Stimulated activated naive CD8-positive, alpha-beta T cell treated with anti-CD3 and anti-CD28 coated beads, Interleukin-15, Interleukin-2, amounts not matched to agents 100 ng/mL and 50 ng/mL, for 24 hours (primary cell): ENCODE results near the gene PAXX.

Experiments
- H3K27ac Mint-ChIP-seq: one replicate; pipeline ENCODE4 v1.8.0; 2021; ENCODE audit warnings: mild to moderate bottlenecking, mixed read lengths
- H3K27me3 Mint-ChIP-seq: one replicate; pipeline ENCODE4 v1.8.0; 2021; ENCODE audit warnings: mixed read lengths
- H3K36me3 Mint-ChIP-seq: one replicate; pipeline ENCODE4 v1.8.0; 2021; ENCODE audit warnings: low read depth, mixed read lengths
- H3K4me1 Mint-ChIP-seq: one replicate; pipeline ENCODE4 v1.8.0; 2021; ENCODE audit warnings: low read depth, mixed read lengths
- H3K4me3 Mint-ChIP-seq: one replicate; pipeline ENCODE4 v1.8.0; 2021; ENCODE audit warnings: mild to moderate bottlenecking, mixed read lengths
- H3K9me3 Mint-ChIP-seq: one replicate; pipeline ENCODE4 v1.8.0; 2021; ENCODE audit warnings: mixed read lengths

PAXX gene

DNA sequence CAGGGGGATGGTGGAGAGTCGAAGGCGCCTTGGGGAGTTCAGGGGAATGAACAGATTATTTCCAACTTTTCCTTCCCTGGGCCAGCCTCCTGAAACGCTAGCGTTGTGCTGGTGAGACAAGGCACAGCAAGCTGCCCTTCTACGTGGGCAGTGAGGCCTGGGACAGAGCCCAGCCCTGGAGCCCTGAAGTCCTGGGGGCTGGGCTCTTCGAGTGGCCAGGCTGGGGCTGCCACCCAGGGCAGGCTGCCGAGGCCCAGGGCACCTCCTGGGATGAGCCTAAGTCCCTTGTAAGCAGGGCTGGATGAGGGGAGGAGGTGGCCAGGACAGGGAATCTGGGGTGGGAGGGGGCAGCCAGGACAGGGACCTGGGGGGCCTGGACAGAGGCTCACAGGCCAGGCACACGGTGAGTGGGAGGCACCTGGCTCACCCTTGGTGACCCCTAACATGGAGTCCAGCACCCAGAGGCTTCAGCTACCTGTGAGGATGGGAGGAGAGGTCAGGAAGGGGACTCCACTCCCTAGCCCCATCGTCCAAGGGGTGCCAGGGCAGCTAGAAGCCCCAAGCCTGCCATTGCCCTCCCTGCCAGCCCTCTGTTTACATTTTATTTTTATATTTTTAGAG lies 41.5 kb upstream of the PAXX start:
- Mint-ChIP-seq H3K9me3 (no peaks in the 10 kb centered on the region), H3K27ac (peak overlapping the region; percentile 79), H3K36me3 (no peaks in the 10 kb centered on the region), H3K4me1 (peaks cover 3% of the 10 kb centered on the region), H3K27me3 (no peaks in the 10 kb centered on the region), H3K4me3 (peak overlapping the region; percentile 77)

DNA sequence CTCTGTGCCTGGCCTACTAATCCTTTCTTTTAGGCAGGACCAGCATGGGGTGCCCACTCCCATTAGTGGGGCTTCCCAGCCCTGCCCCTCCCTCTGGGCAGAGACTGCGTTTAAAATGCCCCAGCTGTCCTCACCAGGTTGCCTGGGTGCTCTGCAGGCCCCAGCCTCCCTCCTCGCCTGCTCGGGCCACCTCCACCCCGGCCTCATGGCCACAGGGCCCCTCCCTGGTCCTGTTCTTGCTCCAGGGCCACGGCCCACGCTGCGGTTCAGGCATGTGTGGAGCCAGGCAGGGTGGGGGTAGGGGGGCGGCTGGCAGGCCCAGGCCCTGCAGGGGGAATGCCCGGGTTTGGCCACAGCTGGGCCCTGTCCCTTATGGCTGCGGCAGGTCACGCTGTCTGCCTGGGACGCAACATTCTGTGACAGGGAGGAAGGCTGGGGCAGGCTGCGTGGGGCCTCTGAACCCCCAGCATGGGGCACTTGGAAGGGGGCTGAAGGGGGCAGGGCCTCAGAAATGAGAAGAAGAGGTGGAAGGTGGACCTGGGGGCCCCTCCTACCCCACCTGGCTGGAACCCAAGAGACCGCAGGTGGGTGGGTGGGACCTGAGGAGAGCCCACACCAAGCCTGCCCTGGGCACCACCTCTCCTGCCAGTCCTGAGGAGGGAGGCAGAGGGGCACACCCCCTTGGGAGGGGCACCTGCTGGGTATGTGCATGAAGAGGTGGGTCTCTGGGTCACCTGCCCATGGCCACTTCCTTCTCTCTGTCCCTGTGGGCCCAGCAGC lies 40.5 kb upstream of the PAXX start, which contains the start of gene LCN12:
LCN12 (plus strand) TSS at position 733 of the 780 bp plus-strand sequence. CDS start 55 bp downstream, outside the sequence.
- H3K4me1 Mint-ChIP-seq: peaks cover 3% of the 10 kb centered on the region
- H3K27me3 Mint-ChIP-seq: no peaks in the 10 kb centered on the region
- no peak within 1 kb of the TSS for H3K4me3 Mint-ChIP-seq
- H3K9me3 Mint-ChIP-seq: peaks cover 7% of the 10 kb centered on the region
- H3K27ac Mint-ChIP-seq: no peak within 1 kb of the TSS
- H3K36me3 Mint-ChIP-seq: no peaks in the 10 kb centered on the region

DNA sequence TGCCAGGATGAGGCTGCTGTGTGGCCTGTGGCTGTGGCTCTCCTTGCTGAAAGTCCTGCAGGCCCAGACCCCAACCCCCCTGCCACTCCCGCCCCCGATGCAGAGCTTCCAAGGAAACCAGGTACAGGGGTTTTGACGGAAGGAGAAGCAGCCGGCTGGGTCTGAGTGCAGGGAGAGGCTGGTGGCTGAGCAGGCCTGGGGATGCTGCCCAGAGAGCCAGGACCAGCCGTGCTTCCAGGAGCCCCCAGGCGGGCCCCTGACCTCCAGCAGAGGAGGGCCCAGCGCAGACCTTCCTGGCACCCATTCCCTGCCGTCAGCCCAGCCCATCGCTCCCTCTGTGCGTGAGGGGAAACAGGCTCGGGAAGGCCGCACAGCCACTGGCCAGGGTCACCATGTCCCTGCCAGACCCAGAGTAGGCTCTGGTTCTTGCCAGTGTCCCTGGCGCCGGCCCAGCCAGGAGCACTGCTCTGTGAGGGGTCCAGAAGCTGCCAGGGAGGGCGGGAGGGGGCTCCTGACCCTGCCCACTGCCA lies 39.8 kb upstream of the PAXX start:
- H3K9me3 Mint-ChIP-seq: peaks cover 8% of the 10 kb centered on the region
- H3K27me3 Mint-ChIP-seq: no peaks in the 10 kb centered on the region
- H3K27ac Mint-ChIP-seq: no peak overlapping the region
- no peak overlapping the region for H3K4me3 Mint-ChIP-seq
- no peaks in the 10 kb centered on the region for H3K36me3 Mint-ChIP-seq
- H3K4me1 Mint-ChIP-seq: peaks cover 3% of the 10 kb centered on the region

- H3K4me3 Mint-ChIP-seq: no peak overlapping the region
- H3K4me1 Mint-ChIP-seq: peaks cover 3% of the 10 kb centered on the region
- no peaks in the 10 kb centered on the region for H3K36me3 Mint-ChIP-seq
- no peaks in the 10 kb centered on the region for H3K27me3 Mint-ChIP-seq
- no peak overlapping the region for H3K27ac Mint-ChIP-seq
- H3K9me3 Mint-ChIP-seq: peaks cover 8% of the 10 kb centered on the region
Observed at GRCh38 chr9:136952876-136953770, 39.1 kb upstream of the PAXX start.

DNA sequence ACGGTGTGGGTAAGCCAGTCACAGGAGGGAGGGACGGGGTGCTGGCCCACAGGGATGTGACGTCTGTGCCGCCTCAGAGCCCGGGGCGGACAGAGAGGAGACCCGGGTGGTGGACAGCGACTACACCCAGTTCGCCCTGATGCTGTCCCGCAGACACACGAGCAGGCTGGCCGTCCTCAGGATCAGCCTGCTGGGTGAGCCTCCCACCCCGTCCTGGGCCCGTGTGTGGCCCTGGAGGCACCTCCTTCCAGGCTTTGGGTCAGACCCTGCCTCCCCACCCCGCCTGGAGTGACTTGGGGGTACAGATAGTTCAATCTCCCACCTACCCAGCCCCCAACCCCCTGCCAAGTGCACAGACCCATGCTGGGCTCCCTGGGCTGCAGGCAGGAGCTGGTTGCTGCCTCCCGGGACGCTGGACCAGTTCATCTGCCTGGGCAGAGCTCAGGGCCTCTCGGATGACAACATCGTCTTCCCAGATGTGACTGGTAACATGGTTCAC lies 38.4 kb upstream of the PAXX start:
- Mint-ChIP-seq H3K27me3 (no peaks in the 10 kb centered on the region), H3K36me3 (no peaks in the 10 kb centered on the region), H3K9me3 (peaks cover 8% of the 10 kb centered on the region), H3K4me3 (no peak overlapping the region), H3K4me1 (peaks cover 3% of the 10 kb centered on the region), H3K27ac (no peak overlapping the region)

GRCh38 chr9:136954270-136955083 lies 37.7 kb upstream of the PAXX start:
- Mint-ChIP-seq H3K9me3 (peaks cover 8% of the 10 kb centered on the region), H3K36me3 (no peaks in the 10 kb centered on the region), H3K4me3 (no peak overlapping the region), H3K27me3 (no peaks in the 10 kb centered on the region), H3K27ac (no peak overlapping the region), H3K4me1 (peaks cover 3% of the 10 kb centered on the region)

DNA sequence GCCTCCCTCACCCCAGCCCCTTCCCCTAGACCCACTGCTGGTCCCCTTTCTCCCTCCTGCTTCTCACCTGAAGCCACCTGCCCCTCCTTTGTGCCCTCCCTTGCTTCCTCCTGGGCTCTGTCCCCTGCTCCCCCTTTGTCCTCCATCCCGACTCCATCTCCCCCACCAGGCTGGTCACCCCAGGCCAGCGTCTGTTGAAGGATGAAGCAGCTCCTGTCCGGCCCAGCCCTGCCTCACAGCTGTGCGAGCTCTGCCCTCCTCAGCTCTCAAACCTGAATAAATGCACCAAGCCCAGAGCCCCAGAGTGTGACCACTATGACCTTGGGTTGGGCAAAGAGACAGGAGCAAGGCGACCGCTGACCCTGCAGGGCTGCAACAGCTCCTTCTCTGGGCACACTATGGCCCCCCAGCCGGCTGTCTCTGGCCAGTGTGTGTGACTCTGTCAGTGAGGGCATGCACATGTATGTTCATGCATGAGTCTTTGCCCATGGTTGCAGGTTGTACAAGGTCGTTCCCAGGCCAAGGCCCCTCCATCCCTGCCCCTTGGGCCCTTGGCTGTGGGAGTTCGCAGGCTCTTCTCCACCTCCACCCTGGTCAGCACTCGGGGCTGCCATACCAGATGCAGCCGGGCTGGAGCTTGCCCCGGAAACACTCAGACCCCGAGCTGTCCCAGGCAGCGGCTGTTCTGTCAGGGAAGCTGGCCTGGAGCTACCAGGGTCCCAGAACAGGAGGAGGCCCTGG lies 36.9 kb upstream of the PAXX start:
- Mint-ChIP-seq H3K36me3 (no peaks in the 10 kb centered on the region), H3K27ac (no peak overlapping the region), H3K4me3 (no peak overlapping the region), H3K27me3 (no peaks in the 10 kb centered on the region), H3K9me3 (peaks cover 8% of the 10 kb centered on the region), H3K4me1 (peaks cover 5% of the 10 kb centered on the region)

GRCh38 chr9:136955943-136956335 lies 36.3 kb upstream of the PAXX start:
- Mint-ChIP-seq H3K4me1 (peaks cover 7% of the 10 kb centered on the region), H3K27ac (no peak overlapping the region), H3K4me3 (no peak overlapping the region), H3K9me3 (peaks cover 8% of the 10 kb centered on the region), H3K27me3 (no peaks in the 10 kb centered on the region), H3K36me3 (no peaks in the 10 kb centered on the region)

GRCh38 chr9:136956604-136957003 lies 35.6 kb upstream of the PAXX start:
- H3K4me1 Mint-ChIP-seq: peaks cover 7% of the 10 kb centered on the region
- no peaks in the 10 kb centered on the region for H3K27me3 Mint-ChIP-seq
- H3K4me3 Mint-ChIP-seq: no peak overlapping the region

GRCh38 chr9:136957461-136957860 lies 34.8 kb upstream of the PAXX start:
- no peak overlapping the region for H3K27ac Mint-ChIP-seq
- H3K36me3 Mint-ChIP-seq: no peaks in the 10 kb centered on the region
- H3K4me1 Mint-ChIP-seq: peaks cover 7% of the 10 kb centered on the region
- H3K4me3 Mint-ChIP-seq: no peak overlapping the region
- peaks cover 8% of the 10 kb centered on the region for H3K9me3 Mint-ChIP-seq
- H3K27me3 Mint-ChIP-seq: no peaks in the 10 kb centered on the region

More at GRCh38 chr9:136956604-136957003, 35.6 kb upstream of the PAXX start:
- H3K27ac Mint-ChIP-seq: no peak overlapping the region
- peaks cover 8% of the 10 kb centered on the region for H3K9me3 Mint-ChIP-seq
- H3K36me3 Mint-ChIP-seq: no peaks in the 10 kb centered on the region

- no peak overlapping the region for H3K27ac Mint-ChIP-seq
- no peaks in the 10 kb centered on the region for H3K36me3 Mint-ChIP-seq
- no peaks in the 10 kb centered on the region for H3K27me3 Mint-ChIP-seq
- peaks cover 8% of the 10 kb centered on the region for H3K9me3 Mint-ChIP-seq
- peaks cover 9% of the 10 kb centered on the region for H3K4me1 Mint-ChIP-seq
- H3K4me3 Mint-ChIP-seq: no peak overlapping the region
Observed at GRCh38 chr9:136957901-136958300, 34.3 kb upstream of the PAXX start.

GRCh38 chr9:136958473-136958872 lies 33.7 kb upstream of the PAXX start:
- Mint-ChIP-seq H3K27me3 (no peaks in the 10 kb centered on the region), H3K27ac (no peak overlapping the region)

More at GRCh38 chr9:136958473-136958872, 33.7 kb upstream of the PAXX start:
- no peak overlapping the region for H3K4me3 Mint-ChIP-seq
- no peaks in the 10 kb centered on the region for H3K36me3 Mint-ChIP-seq
- H3K4me1 Mint-ChIP-seq: peaks cover 13% of the 10 kb centered on the region
- peaks cover 8% of the 10 kb centered on the region for H3K9me3 Mint-ChIP-seq
